ENCODE results near the gene ADK. TPM values are rescaled to one million over a fixed set of nuclear protein-coding genes. Genes with fewer than 3 reads are reported as not detected.

The ADK gene
- total and polyA plus RNA-seq, 7 donors = 17.8 to 32.3 (median 23.6) TPM

DNA sequence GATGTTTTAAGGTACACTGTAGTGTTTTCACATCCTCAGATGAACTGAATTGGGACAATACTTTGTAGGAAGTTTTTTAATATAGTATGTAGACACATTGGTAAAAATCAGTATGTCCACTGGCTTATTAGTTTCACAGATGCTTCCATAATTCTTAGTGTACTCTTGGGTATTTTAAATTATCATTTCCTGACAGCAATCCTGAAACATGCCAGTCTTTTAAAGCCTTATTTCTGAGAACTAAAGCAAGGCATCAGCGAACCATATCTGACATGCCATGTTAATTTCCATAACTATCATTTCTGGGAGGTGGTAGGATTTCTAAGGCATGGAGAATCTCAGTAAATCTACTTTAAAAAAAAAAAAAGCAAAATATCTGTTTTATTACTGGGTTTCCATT is 266.4 kb downstream of the ADK start:
- intact Hi-C loops (cut with DNase I) = no loop called here
- H3K27me3 ChIP-seq (ENCODE audit: insufficient read depth in 3 of 3, low read length in 2 of 3) = no peaks in the 10 kb centered on the region
- TF ChIP-seq, protein P1, sequence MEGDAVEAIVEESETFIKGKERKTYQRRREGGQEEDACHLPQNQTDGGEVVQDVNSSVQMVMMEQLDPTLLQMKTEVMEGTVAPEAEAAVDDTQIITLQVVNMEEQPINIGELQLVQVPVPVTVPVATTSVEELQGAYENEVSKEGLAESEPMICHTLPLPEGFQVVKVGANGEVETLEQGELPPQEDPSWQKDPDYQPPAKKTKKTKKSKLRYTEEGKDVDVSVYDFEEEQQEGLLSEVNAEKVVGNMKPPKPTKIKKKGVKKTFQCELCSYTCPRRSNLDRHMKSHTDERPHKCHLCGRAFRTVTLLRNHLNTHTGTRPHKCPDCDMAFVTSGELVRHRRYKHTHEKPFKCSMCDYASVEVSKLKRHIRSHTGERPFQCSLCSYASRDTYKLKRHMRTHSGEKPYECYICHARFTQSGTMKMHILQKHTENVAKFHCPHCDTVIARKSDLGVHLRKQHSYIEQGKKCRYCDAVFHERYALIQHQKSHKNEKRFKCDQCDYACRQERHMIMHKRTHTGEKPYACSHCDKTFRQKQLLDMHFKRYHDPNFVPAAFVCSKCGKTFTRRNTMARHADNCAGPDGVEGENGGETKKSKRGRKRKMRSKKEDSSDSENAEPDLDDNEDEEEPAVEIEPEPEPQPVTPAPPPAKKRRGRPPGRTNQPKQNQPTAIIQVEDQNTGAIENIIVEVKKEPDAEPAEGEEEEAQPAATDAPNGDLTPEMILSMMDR (IDR thresholded peaks at IDR 0.05) = no peak
- H3K27ac ChIP-seq = no peak overlapping the region
- no peaks in the 10 kb centered on the region for H3K9me3 ChIP-seq
- DNase-seq (no peak), ATAC-seq (no peak)
- H3K36me3 ChIP-seq (ENCODE audit: insufficient read depth in 1 of 2, low read depth in 1 of 2) = no peaks in the 10 kb centered on the region
- no peak overlapping the region for H3K4me3 ChIP-seq
- 36 to 51% (median 49%) methylated on average over 1 of the region's 1 CpG for WGBS, 3 donors
- no peaks in the 10 kb centered on the region for H3K4me1 ChIP-seq

DNA sequence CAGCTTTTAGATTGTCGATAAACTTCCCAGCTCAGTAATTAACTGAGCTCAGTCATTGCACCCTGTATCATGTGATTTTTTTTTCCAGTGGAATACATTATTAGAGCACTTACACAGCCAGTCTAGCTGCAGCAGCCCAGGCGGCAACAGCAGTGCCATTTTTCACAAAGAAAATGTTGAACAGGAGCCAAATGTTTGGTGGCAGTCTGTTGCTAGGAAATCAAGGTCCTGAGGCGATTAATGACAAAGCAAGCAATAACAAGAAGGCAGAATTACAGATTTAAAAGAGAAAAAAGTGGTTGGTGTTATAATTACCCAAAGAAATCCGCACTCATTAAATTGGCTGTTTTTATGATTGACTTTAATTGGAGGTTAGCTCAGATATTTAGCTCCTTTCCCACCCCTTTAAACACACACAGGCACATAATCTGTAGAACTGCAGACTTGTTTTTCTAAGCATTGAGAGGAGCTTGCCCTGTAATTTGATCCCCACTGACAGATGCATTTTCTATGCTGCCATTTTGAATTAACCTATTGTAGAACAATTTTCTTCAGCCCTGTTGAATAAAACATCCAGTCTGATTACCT is 267.4 kb downstream of the ADK start:
- intact Hi-C loops (cut with DNase I) = no loop called here
- TF ChIP-seq, protein P1 (IDR thresholded peaks at IDR 0.05) = no peak
- no peaks in the 10 kb centered on the region for H3K9me3 ChIP-seq
- DNase-seq = no peak
- no peaks in the 10 kb centered on the region for H3K4me1 ChIP-seq
- H3K4me3 ChIP-seq = no peak overlapping the region
- WGBS, 3 donors = 29 to 40% (median 36%) methylated on average over 4 of the region's 4 CpGs
- no peak for ATAC-seq
- H3K27me3 ChIP-seq (ENCODE audit: insufficient read depth in 3 of 3, low read length in 2 of 3) = no peaks in the 10 kb centered on the region
- H3K36me3 ChIP-seq (ENCODE audit: insufficient read depth in 1 of 2, low read depth in 1 of 2) = no peaks in the 10 kb centered on the region
- no peak overlapping the region for H3K27ac ChIP-seq

DNA sequence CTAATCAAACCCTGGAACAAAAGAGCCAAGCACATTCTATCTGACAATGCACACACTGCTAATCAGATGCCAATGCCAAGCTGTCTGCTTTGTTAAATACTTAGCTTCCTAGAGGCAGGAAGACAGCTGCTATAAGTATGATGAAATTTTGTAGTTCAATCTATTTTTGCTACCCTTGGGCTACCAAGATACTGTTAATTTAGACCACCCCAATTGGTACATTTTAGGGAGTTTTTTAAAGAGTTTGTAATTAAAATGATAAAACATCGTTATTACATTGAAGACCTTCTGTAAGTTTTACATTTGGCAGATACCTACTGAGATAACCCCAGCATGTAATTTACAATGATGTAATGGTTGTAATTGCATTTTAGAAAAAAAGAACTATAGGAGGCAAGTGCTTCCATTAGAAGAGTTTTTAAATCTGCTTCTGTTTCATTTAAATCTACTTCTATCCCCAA is 268.5 kb downstream of the ADK start:
- 48 to 59% (median 58%) methylated on average over 1 of the region's 1 CpG for WGBS, 3 donors
- H3K4me3 ChIP-seq = no peak overlapping the region

DNA sequence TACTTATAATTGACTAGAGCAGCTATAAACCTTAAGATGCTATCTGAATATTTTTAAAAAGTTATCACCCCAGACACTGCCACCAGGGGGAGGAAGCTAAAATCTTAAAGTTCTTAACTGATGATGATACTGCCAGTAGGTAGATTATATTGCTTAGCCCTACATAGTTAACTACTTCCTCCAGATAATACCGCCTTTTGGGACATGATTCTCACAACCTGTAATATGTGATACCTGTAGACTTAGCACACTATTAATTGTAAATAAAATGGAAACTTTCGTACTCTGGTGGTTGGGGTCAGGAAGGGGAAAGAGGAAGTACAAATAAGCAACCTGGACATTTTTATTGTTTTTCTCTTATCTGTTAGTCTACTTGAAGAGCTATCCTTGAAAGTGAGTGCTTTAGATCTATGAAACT is 268.9 kb downstream of the ADK start:
- intact Hi-C loops (cut with DNase I) = no loop called here
- no peaks in the 10 kb centered on the region for H3K36me3 ChIP-seq (ENCODE audit: insufficient read depth in 1 of 2, low read depth in 1 of 2)
- no peaks in the 10 kb centered on the region for H3K4me1 ChIP-seq
- H3K9me3 ChIP-seq = no peaks in the 10 kb centered on the region
- WGBS, 3 donors = 87 to 90% (median 88%) methylated on average over 2 of the region's 2 CpGs
- H3K4me3 ChIP-seq = no peak overlapping the region
- no peak overlapping the region for H3K27ac ChIP-seq
- ATAC-seq = no peak
- no peaks in the 10 kb centered on the region for H3K27me3 ChIP-seq (ENCODE audit: insufficient read depth in 3 of 3, low read length in 2 of 3)
- TF ChIP-seq, protein P1 (IDR thresholded peaks at IDR 0.05) = peak; percentile 29
- no peak for DNase-seq

More for the DNA sequence above, 268.5 kb downstream of the ADK start:
- no peaks in the 10 kb centered on the region for H3K9me3 ChIP-seq
- no peak for ATAC-seq
- TF ChIP-seq, protein P1 (IDR thresholded peaks at IDR 0.05) = no peak
- H3K4me1 ChIP-seq = no peaks in the 10 kb centered on the region
- no peaks in the 10 kb centered on the region for H3K27me3 ChIP-seq (ENCODE audit: insufficient read depth in 3 of 3, low read length in 2 of 3)
- intact Hi-C loops (cut with DNase I) = no loop called here
- DNase-seq = no peak
- H3K36me3 ChIP-seq (ENCODE audit: insufficient read depth in 1 of 2, low read depth in 1 of 2) = no peaks in the 10 kb centered on the region
- no peak overlapping the region for H3K27ac ChIP-seq

DNA sequence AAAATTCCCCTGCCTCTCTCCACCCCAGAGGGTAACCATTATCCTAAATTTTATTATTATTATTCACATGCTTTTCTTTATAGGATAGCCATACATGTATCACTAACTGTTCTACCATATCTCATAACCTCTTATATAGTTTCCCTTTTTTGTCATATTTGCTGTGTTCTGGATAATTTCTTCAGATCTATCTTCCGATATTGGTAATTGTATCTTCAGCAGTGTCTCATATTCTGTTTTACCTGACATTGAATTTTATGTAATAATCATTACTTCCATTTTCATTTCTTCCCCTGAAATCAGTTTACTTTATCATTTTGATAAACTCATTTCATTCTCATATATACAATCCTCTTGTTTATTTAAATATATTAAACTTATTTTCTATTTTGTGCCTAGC is 273.5 kb downstream of the ADK start:
- Histone ChIP-seq H3K9me3 (no peaks in the 10 kb centered on the region), H3K27me3 (ENCODE audit: insufficient read depth in 3 of 3, low read length in 2 of 3) (no peaks in the 10 kb centered on the region), H3K4me1 (no peaks in the 10 kb centered on the region), H3K27ac (no peak overlapping the region), H3K36me3 (ENCODE audit: insufficient read depth in 1 of 2, low read depth in 1 of 2) (no peaks in the 10 kb centered on the region), H3K4me3 (no peak overlapping the region)
- 97 to 100% (median 97%) methylated on average over 1 of the region's 1 CpG for WGBS, 3 donors
- ATAC-seq (no peak), DNase-seq (no peak)
- intact Hi-C loops (cut with DNase I) = no loop called here
- TF ChIP-seq, protein P1 (IDR thresholded peaks at IDR 0.05) = no peak
